ENCODE data around the gene CFAP61. TPM values are rescaled to one million over a fixed set of nuclear protein-coding genes. Genes with fewer than 3 reads are reported as not detected.
"Not testable (repeated sequence)": the region's sequence is repeated elsewhere in the genome, so short reads cannot be mapped to it uniquely, and the experiment has no call there.

Gene CFAP61
- total RNA-seq, 1 donor from 2014 or later, result not detected

DNA sequence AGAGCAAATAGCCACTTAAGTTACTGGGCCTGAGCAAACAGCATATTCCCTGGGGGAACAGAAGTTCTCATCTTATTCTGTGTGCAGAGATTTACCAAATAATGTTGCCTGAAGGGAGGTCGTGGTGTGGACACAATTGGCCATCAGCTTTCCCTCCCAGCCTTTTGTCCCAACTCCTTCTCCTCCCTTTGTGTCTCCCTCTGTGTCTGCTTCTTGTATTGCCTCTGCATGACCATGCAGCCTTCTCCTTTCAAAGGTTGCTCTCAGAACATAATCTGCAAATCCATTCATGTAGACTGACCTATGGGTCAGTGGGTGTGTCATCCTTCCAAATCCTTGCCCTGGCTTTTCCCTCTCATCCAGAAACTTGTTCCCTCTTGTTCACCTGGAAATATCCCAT, 165.3 kb downstream of the CFAP61 start:
- TF ChIP-seq, protein P1, sequence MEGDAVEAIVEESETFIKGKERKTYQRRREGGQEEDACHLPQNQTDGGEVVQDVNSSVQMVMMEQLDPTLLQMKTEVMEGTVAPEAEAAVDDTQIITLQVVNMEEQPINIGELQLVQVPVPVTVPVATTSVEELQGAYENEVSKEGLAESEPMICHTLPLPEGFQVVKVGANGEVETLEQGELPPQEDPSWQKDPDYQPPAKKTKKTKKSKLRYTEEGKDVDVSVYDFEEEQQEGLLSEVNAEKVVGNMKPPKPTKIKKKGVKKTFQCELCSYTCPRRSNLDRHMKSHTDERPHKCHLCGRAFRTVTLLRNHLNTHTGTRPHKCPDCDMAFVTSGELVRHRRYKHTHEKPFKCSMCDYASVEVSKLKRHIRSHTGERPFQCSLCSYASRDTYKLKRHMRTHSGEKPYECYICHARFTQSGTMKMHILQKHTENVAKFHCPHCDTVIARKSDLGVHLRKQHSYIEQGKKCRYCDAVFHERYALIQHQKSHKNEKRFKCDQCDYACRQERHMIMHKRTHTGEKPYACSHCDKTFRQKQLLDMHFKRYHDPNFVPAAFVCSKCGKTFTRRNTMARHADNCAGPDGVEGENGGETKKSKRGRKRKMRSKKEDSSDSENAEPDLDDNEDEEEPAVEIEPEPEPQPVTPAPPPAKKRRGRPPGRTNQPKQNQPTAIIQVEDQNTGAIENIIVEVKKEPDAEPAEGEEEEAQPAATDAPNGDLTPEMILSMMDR (conservative IDR thresholded peaks at IDR 0.05; ENCODE audit: low read depth, low read length), result no peak
- no peak for DNase-seq (ENCODE audit: low read depth)
- no peak overlapping the region for H3K4me3 ChIP-seq (ENCODE audit: low read depth, low read length)

DNA sequence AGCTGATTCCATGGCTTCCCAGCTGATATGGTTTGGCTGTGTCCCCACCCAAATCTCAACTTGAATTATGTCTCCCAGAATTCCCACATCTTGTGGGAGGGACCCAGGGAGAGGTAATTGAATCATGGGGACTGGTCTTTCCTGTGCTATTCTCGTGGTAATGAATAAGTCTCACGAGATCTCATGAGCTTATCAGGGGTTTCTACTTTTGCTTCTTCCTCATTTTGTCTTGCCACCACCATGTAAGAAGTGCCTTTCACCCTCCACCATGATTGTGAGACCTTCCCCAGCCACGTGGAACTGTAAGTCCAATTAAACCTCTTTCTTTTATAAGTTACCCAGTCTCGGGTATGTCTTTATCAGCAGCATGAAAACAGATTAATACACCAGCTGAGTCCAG, 165.8 kb downstream of the CFAP61 start:
- H3K4me3 ChIP-seq (ENCODE audit: low read depth, low read length); DNase-seq (ENCODE audit: low read depth): not testable (repeated sequence)

DNA sequence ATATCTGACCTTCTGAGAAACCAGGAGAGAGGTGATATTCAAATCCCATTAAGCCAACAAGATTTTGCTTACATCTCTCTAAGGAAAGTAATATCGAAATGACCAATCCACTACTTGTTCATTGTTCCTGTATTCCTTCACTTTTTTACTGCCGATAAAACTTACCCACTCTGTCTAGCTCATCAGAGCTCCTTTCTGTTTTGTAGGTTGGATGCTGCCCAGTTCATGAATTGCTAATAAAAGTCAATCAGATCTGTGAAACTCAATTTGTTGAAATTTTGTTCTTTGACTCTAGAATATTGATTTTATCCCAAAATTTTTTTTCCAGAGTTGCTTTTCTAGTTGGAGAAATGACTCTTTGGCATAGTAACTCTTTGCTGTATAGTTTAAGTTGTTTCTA, 166.7 kb downstream of the CFAP61 start:
- no peak for DNase-seq (ENCODE audit: low read depth)
- TF ChIP-seq, protein P1 (conservative IDR thresholded peaks at IDR 0.05; ENCODE audit: low read depth, low read length), result no peak
- H3K4me3 ChIP-seq (ENCODE audit: low read depth, low read length), result no peak overlapping the region

DNA sequence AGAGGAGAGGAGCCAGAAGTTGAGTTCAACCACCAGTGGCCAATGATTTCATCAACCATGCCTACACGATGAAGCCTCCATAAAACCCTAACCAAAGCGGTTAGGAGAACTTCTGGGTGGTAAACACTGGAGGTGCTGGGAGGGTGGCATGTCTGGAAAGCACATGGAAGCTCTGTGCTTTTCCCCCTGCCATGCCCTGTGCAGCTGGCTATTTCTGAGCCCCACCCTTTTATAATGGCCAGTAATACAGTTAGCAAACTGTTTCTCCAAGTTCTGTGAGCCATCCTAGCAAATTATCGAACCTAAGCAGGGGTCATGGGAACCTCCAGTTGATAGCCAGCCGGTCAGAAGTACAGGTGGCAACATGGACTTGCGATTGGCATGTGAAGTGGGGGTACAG, 167.8 kb downstream of the CFAP61 start:
- no peak overlapping the region for H3K4me3 ChIP-seq (ENCODE audit: low read depth, low read length)
- TF ChIP-seq, protein P1 (conservative IDR thresholded peaks at IDR 0.05; ENCODE audit: low read depth, low read length), result no peak
- no peak for DNase-seq (ENCODE audit: low read depth)

DNA sequence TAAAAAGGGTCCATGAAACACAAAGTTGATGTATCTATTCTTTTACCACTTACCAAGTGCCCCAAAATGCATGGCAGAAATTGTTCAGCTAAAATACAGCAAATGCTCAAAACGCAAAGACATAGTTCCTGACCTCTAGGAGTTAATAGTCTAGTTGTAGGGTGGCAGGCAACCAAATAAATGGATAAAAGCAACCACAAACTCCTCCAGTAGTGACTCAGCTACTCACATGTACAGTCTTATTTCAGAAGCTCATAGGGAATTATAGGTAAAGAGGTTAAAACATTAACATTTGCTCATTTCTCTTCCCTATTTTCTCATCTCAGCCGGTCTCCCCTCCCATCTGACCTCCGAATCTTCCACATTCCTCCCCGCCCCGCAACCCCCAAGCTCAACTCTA, 171.6 kb downstream of the CFAP61 start:
- no peak overlapping the region for H3K4me3 ChIP-seq (ENCODE audit: low read depth, low read length)
- TF ChIP-seq, protein P1 (conservative IDR thresholded peaks at IDR 0.05; ENCODE audit: low read depth, low read length), result no peak
- DNase-seq (ENCODE audit: low read depth), result no peak

DNA sequence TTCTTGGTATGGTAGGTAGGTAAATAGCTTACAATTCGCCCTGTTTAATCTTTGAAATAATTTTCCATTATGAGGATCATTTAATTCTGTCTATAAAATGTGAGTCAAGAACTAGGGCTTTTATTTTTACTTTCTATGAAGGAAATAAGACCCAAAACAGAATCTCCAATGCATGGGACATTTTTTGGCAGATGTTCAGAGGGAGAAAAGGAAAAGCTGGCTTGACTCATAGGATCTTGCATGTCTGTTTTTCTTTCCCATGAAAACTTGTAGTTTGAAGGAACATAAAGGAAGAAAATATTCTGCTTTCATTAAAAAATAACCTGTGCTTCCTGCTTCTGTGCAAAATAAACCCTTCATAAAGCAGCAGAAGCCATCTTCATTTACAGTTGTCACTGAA, 172.5 kb downstream of the CFAP61 start:
- DNase-seq (ENCODE audit: low read depth), result no peak
- H3K4me3 ChIP-seq (ENCODE audit: low read depth, low read length), result no peak overlapping the region
- TF ChIP-seq, protein P1 (conservative IDR thresholded peaks at IDR 0.05; ENCODE audit: low read depth, low read length), result no peak

DNA sequence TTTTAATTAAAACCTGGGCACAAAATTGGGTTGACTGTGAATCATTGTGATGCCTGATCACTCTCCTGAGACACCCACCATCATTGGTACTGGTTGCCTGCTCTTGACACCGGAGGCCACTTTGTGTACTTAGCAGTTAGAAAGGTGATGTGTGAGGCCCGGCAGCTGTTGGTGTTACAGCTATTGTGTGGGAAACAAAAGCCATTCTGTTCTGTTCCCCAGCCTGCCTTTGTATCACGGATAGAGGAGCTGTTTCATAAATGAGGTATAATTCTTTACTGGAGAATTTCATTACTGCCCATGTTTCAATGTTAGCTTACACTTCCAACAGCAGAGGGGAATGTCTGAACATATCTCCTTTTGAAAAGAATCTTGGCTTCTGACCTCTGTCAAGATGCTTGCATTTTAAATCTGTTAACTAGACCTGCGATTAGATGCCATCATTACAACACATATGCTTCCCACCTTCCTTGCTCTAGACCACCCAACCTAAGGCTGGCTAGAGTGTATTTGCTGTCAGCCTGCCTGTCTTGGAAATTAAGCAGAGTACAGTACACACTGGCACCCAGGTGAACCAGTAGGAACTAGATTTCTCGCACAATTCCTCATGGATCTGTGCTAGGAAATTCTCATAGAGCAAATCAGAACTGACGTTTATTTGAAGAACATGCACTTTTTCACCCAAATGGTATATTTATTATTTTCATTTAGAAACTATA, 173.2 kb downstream of the CFAP61 start:
- TF ChIP-seq, protein P1 (conservative IDR thresholded peaks at IDR 0.05; ENCODE audit: low read depth, low read length), result no peak
- no peak for DNase-seq (ENCODE audit: low read depth)
- H3K4me3 ChIP-seq (ENCODE audit: low read depth, low read length), result no peak overlapping the region

All from epithelial cell of proximal tubule (primary cell).